8988T (cell line): Measurements from ENCODE around the gene TMTC2.

ENCODE experiments used
- DNase-seq: peaks from one replicate; pipeline ENCODE4 v3.0.0; 2011

Gene TMTC2

GRCh38 chr12:82898441-82898840 is 211.7 kb downstream of the TMTC2 start:
- DNase-seq = no peak

- DNase-seq = no peak
These were observed 217.6 kb downstream of the TMTC2 start for GRCh38 chr12:82904219-82904790.

- DNase-seq = no peak
These were observed 223.7 kb downstream of the TMTC2 start for GRCh38 chr12:82910246-82910893.

- no peak for DNase-seq
These were observed 225.7 kb downstream of the TMTC2 start for GRCh38 chr12:82912406-82912805.

GRCh38 chr12:82919388-82920054 is 232.8 kb downstream of the TMTC2 start:
- no peak for DNase-seq

- no peak for DNase-seq
These were observed 237.2 kb downstream of the TMTC2 start for GRCh38 chr12:82923935-82924334.

- DNase-seq = no peak
These were observed 239.9 kb downstream of the TMTC2 start for GRCh38 chr12:82926630-82927029.

- no peak for DNase-seq
These were observed 243.6 kb downstream of the TMTC2 start for GRCh38 chr12:82930301-82930700.

- DNase-seq = no peak
These were observed 244.8 kb downstream of the TMTC2 start for GRCh38 chr12:82931349-82932116.

GRCh38 chr12:82937151-82937550 is 250.4 kb downstream of the TMTC2 start:
- no peak for DNase-seq

- DNase-seq = no peak
These were observed 255.8 kb downstream of the TMTC2 start for GRCh38 chr12:82942521-82942920.

- DNase-seq = no peak
These were observed 256.3 kb downstream of the TMTC2 start for GRCh38 chr12:82942991-82943401.

GRCh38 chr12:82948491-82948890 is 261.8 kb downstream of the TMTC2 start:
- no peak for DNase-seq

GRCh38 chr12:82950356-82950755 is 263.6 kb downstream of the TMTC2 start:
- no peak for DNase-seq

GRCh38 chr12:82952946-82953345 is 266.2 kb downstream of the TMTC2 start:
- DNase-seq = no peak

GRCh38 chr12:82953397-82953796 is 266.7 kb downstream of the TMTC2 start:
- no peak for DNase-seq

GRCh38 chr12:82954064-82954463 is 267.4 kb downstream of the TMTC2 start:
- DNase-seq = no peak

GRCh38 chr12:82954572-82954971 is 267.9 kb downstream of the TMTC2 start:
- DNase-seq = no peak

GRCh38 chr12:82955043-82955442 is 268.3 kb downstream of the TMTC2 start:
- no peak for DNase-seq

- no peak for DNase-seq
These were observed 272.3 kb downstream of the TMTC2 start for GRCh38 chr12:82958966-82959365.

GRCh38 chr12:82959821-82960220 is 273.1 kb downstream of the TMTC2 start:
- no peak for DNase-seq

- no peak for DNase-seq
These were observed 275.1 kb downstream of the TMTC2 start for GRCh38 chr12:82961835-82962234.

- DNase-seq = no peak
These were observed 277.2 kb downstream of the TMTC2 start for GRCh38 chr12:82963956-82964355.

- no peak for DNase-seq
These were observed 277.7 kb downstream of the TMTC2 start for GRCh38 chr12:82964446-82964845.
